Cerebellar cortex (tissue), 1 donor: Measurements from ENCODE around the gene KRT26.
"Not testable (repeated sequence)": the region's sequence is repeated elsewhere in the genome, so short reads cannot be mapped to it uniquely, and the experiment has no call there.

ENCODE experiments used
- DNase-seq: peaks from one replicate; pipeline ENCODE4 v3.0.0-alpha.2; 2015; ENCODE audit warnings: low spot score

Gene KRT26

GRCh38 chr17:40795019-40795667 lies 23.1 kb upstream of the KRT26 start:
- DNase-seq = no peak

GRCh38 chr17:40794466-40794865 lies 22.5 kb upstream of the KRT26 start:
- no peak for DNase-seq

- DNase-seq = no peak
Measured at GRCh38 chr17:40793832-40794231, 21.8 kb upstream of the KRT26 start.

- DNase-seq = peak; percentile 55
Measured at GRCh38 chr17:40791787-40792436, 19.9 kb upstream of the KRT26 start.

- no peak for DNase-seq
Measured at GRCh38 chr17:40791111-40791510, 19.1 kb upstream of the KRT26 start.

GRCh38 chr17:40782450-40782849 lies 10.4 kb upstream of the KRT26 start, which contains the start of gene KRT27:
Gene KRT27 (minus strand): TSS chr17:40782550. CDS start chr17:40782493, 57 bp downstream.
- no peak for DNase-seq

- DNase-seq = no peak
Measured at GRCh38 chr17:40779181-40779909, 7.3 kb upstream of the KRT26 start.

- DNase-seq = no peak
Measured at GRCh38 chr17:40778461-40778860, 6.5 kb upstream of the KRT26 start.

GRCh38 chr17:40777971-40778370 lies 6.0 kb upstream of the KRT26 start:
- no peak for DNase-seq

GRCh38 chr17:40777459-40777858 lies 5.5 kb upstream of the KRT26 start:
- no peak for DNase-seq

- no peak for DNase-seq
Measured at GRCh38 chr17:40775945-40776344, 3.9 kb upstream of the KRT26 start.

GRCh38 chr17:40765657-40766056 lies 6.3 kb downstream of the KRT26 start:
- DNase-seq = no peak

GRCh38 chr17:40763752-40764151 lies 8.2 kb downstream of the KRT26 start:
- no peak for DNase-seq

- no peak for DNase-seq
Measured at GRCh38 chr17:40760105-40761016, 11.6 kb downstream of the KRT26 start.

- DNase-seq = no peak
Measured at GRCh38 chr17:40755231-40755630, 16.8 kb downstream of the KRT26 start, which contains the start of gene KRT25. Gene KRT25 (minus strand): TSS chr17:40755331. CDS start chr17:40755271, 60 bp downstream.

GRCh38 chr17:40753804-40754203 lies 18.2 kb downstream of the KRT26 start:
- no peak for DNase-seq

GRCh38 chr17:40751065-40751464 lies 20.9 kb downstream of the KRT26 start:
- DNase-seq = no peak

GRCh38 chr17:40750391-40750790 lies 21.6 kb downstream of the KRT26 start:
- no peak for DNase-seq

GRCh38 chr17:40748666-40749065 lies 23.3 kb downstream of the KRT26 start:
- not testable (repeated sequence) for DNase-seq

- no peak for DNase-seq
Measured at GRCh38 chr17:40738553-40738952, 33.4 kb downstream of the KRT26 start.

- no peak for DNase-seq
Measured at GRCh38 chr17:40735016-40735415, 37.0 kb downstream of the KRT26 start.

- no peak for DNase-seq
Measured at GRCh38 chr17:40734018-40734417, 38.0 kb downstream of the KRT26 start.
